OCI-LY3 (cell line): Measurements from ENCODE around the gene BUD31.
A peak's percentile ranks its signal among the peaks of the same experiment; 100 is the strongest.

Experiments
- H2AFZ ChIP-seq: fragments of 200-600, 300-600 bp; shearing (Covaris generic); 2 replicates; pipeline ENCODE4 v1.6.0; 2014; ENCODE audit warnings: antibody characterized with exemption, low read depth, low read length
- H3K27ac ChIP-seq: fragments of 200-600, 300-600 bp; sonication (generic); 2 replicates; pipeline ENCODE4 v1.5.1; 2014; ENCODE audit warnings: mild to moderate bottlenecking, low read length, moderate library complexity, mixed read lengths
- H3K27me3 ChIP-seq: fragments of 200-600, 300-600 bp; sonication (generic); 2 replicates; pipeline ENCODE4 v1.6.1; 2014; ENCODE audit warnings: low read depth, low read length, mixed read lengths
- H3K36me3 ChIP-seq: fragments of 200-600, 300-600 bp; sonication (generic); replicated peaks from 2 replicates; pipeline ENCODE3; 2014; ENCODE audit warnings: low read depth, low read length, mixed read lengths
- H3K4me1 ChIP-seq: fragments of 300-600, 200-600 bp; sonication (generic); 2 replicates; pipeline ENCODE4 v1.6.1; 2014; ENCODE audit warnings: low read length, mixed read lengths
- H3K4me2 ChIP-seq: fragments of 200-600, 300-600 bp; sonication (generic); 2 replicates; pipeline ENCODE4 v1.6.1; 2014; ENCODE audit warnings: low read length, mixed read lengths
- H3K4me3 ChIP-seq: fragments of 300-600, 200-600 bp; sonication (generic); 2 replicates; pipeline ENCODE4 v1.5.1; 2014; ENCODE audit warnings: antibody characterized with exemption, mild to moderate bottlenecking, low read length, moderate library complexity
- H3K79me2 ChIP-seq: fragments of 300-600, 200-600 bp; shearing (Covaris generic); 2 replicates; pipeline ENCODE4 v1.6.1; 2014; ENCODE audit warnings: mild to moderate bottlenecking, low read length, mixed read lengths
- H3K9ac ChIP-seq: fragments of 300-600, 200-600 bp; shearing (Covaris generic); 2 replicates; pipeline ENCODE4 v1.6.0; 2014; ENCODE audit warnings: mild to moderate bottlenecking, low read length, moderate library complexity
- H3K9me3 ChIP-seq: fragments of 200-600, 300-600 bp; shearing (Covaris generic); 2 replicates; pipeline ENCODE4 v1.6.1; 2014; ENCODE audit warnings: low read length, mixed read lengths; ENCODE audit not compliant: insufficient read depth
- H4K20me1 ChIP-seq: fragments of 200-600, 300-600 bp; sonication (generic); 2 replicates; pipeline ENCODE4 v1.6.1; 2016; ENCODE audit warnings: low read length, mixed read lengths; ENCODE audit not compliant: insufficient read depth
- CTCF ChIP-seq: fragments of 200-600, 300-600 bp; sonication (generic); IDR thresholded peaks from 2 replicates; pipeline ENCODE4 v1.5.1; 2014; ENCODE audit warnings: antibody characterized with exemption, low read length, low read depth
- EZH2phosphoT487 ChIP-seq: fragments of 200-600 bp; shearing (Covaris generic); IDR thresholded peaks from 2 replicates; pipeline ENCODE4 v1.6.1; 2018; ENCODE audit warnings: antibody characterized with exemption, mixed run types, low read depth

Gene BUD31

DNA sequence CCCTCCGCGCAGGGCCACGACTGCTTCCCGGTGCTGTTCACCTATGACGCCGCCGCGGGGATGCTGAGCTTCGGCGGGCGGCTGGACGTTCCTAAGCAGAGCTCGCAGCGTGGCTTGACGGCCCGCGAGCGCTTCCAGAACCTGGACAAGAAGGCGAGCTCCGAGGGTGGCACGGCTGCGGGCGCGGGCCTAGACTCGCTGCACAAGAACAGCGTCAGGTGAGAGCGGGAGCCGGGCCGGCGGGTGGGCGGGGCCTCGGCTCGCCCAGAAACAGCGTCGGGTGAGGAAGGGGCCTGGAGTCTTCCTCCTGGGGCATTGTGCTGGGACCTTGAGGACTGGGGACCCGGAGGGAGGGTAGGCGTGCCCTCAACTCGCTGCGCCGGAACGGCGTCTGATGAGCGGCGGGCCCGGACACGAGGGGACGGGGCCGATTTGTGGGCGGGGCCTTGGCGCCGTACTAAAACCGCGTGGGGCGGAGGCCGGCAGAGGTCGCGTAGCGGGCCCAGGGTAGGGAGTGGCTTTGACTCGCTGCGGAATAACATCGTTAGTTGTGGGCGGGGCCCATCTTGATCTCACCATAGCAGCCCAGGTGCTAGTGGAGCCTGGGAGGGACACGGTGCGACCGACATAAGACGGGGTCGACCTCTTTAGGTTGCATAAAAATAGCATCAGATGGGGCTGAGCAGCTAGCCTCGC, 16.0 kb upstream of the BUD31 start:
- peaks cover 6% of the 10 kb centered on the region; the same call in 1 of the 2 replicates for H3K79me2 ChIP-seq
- H3K4me1 ChIP-seq = peaks cover 6% of the 10 kb centered on the region; the same call in 1 of the 2 replicates
- no peak overlapping the region; the same call in 1 of the 2 replicates for H3K9ac ChIP-seq
- H3K9me3 ChIP-seq = no peaks in the 10 kb centered on the region
- peaks cover 17% of the 10 kb centered on the region; the same call in 1 of the 2 replicates for H4K20me1 ChIP-seq
- no peak overlapping the region for H2AFZ ChIP-seq
- no peak for TF ChIP-seq CTCF
- no peak for TF ChIP-seq EZH2phosphoT487
- peak overlapping the region; percentile 44 for H3K4me2 ChIP-seq
- H3K27ac ChIP-seq = peak overlapping the region; percentile 13; the same call in 1 of the 2 replicates
- no peaks in the 10 kb centered on the region for H3K27me3 ChIP-seq
- H3K4me3 ChIP-seq = peak overlapping the region; percentile 49
- H3K36me3 ChIP-seq = peaks cover 66% of the 10 kb centered on the region

GRCh38 chr7:99393355-99394187, 15.2 kb upstream of the BUD31 start:
- Histone ChIP-seq H3K27ac (no peak overlapping the region), H3K4me1 (peaks cover 6% of the 10 kb centered on the region; the same call in 1 of the 2 replicates), H3K4me2 (no peak overlapping the region), H3K4me3 (no peak overlapping the region), H3K27me3 (no peaks in the 10 kb centered on the region), H4K20me1 (peaks cover 17% of the 10 kb centered on the region; the same call in 1 of the 2 replicates), H2AFZ (no peak overlapping the region), H3K79me2 (peaks cover 6% of the 10 kb centered on the region; the same call in 1 of the 2 replicates), H3K36me3 (peaks cover 65% of the 10 kb centered on the region), H3K9me3 (no peaks in the 10 kb centered on the region), H3K9ac (no peak overlapping the region)
- TF ChIP-seq CTCF (no peak), EZH2phosphoT487 (no peak)

- H3K4me3 ChIP-seq = no peak overlapping the region
- no peak overlapping the region for H3K9ac ChIP-seq
- no peak overlapping the region for H2AFZ ChIP-seq
- TF ChIP-seq CTCF = no peak
- TF ChIP-seq EZH2phosphoT487 = no peak
- peaks cover 71% of the 10 kb centered on the region for H3K36me3 ChIP-seq
- H4K20me1 ChIP-seq = peaks cover 17% of the 10 kb centered on the region
- no peaks in the 10 kb centered on the region for H3K9me3 ChIP-seq
- H3K79me2 ChIP-seq = peaks cover 6% of the 10 kb centered on the region; the same call in 1 of the 2 replicates
- H3K27me3 ChIP-seq = no peaks in the 10 kb centered on the region
- H3K27ac ChIP-seq = no peak overlapping the region
- H3K4me1 ChIP-seq = peaks cover 6% of the 10 kb centered on the region; the same call in 1 of the 2 replicates
- H3K4me2 ChIP-seq = no peak overlapping the region
Measured at GRCh38 chr7:99394188-99394502, 14.6 kb upstream of the BUD31 start.
